Measurements from ENCODE around the gene GFOD1.
"Not testable (repeated sequence)": the region's sequence is repeated elsewhere in the genome, so short reads cannot be mapped to it uniquely, and the experiment has no call there.

Gene GFOD1

GRCh38 chr6:13348334-13349113, 138.9 kb downstream of the GFOD1 start:
- no peak for DNase-seq

- DNase-seq, result no peak
Measured at GRCh38 chr6:13346245-13346644, 141.2 kb downstream of the GFOD1 start.

GRCh38 chr6:13342414-13343019, 144.9 kb downstream of the GFOD1 start:
- DNase-seq, result no peak

GRCh38 chr6:13339863-13340630, 147.4 kb downstream of the GFOD1 start:
- DNase-seq, result no peak

GRCh38 chr6:13338038-13338437, 149.4 kb downstream of the GFOD1 start:
- no peak for DNase-seq

GRCh38 chr6:13336553-13336952, 150.8 kb downstream of the GFOD1 start:
- DNase-seq, result peak; percentile 71

GRCh38 chr6:13334953-13335352, 152.4 kb downstream of the GFOD1 start:
- no peak for DNase-seq

GRCh38 chr6:13332349-13332706, 155.1 kb downstream of the GFOD1 start:
- DNase-seq, result no peak

- peak; percentile 52 for DNase-seq
Measured at GRCh38 chr6:13331516-13332348, 155.7 kb downstream of the GFOD1 start.

- DNase-seq, result no peak
Measured at GRCh38 chr6:13328875-13329183, 158.6 kb downstream of the GFOD1 start.

GRCh38 chr6:13328076-13328874, 159.1 kb downstream of the GFOD1 start, which contains the start of gene TBC1D7:
Gene TBC1D7 (minus strand): TSS chr6:13328537. CDS start chr6:13326898, 1,639 bp downstream.
- peak; percentile 97 for DNase-seq

GRCh38 chr6:13327691-13328075, 159.7 kb downstream of the GFOD1 start:
- no peak for DNase-seq

- not testable (repeated sequence) for DNase-seq
Measured at GRCh38 chr6:13326031-13326586, 161.3 kb downstream of the GFOD1 start.

- DNase-seq, result no peak
Measured at GRCh38 chr6:13319891-13320564, 167.4 kb downstream of the GFOD1 start.

- DNase-seq, result no peak
Measured at GRCh38 chr6:13318821-13319220, 168.6 kb downstream of the GFOD1 start.

GRCh38 chr6:13315896-13316295, 171.5 kb downstream of the GFOD1 start:
- DNase-seq, result no peak

GRCh38 chr6:13314806-13315205, 172.6 kb downstream of the GFOD1 start:
- no peak for DNase-seq

- no peak for DNase-seq
Measured at GRCh38 chr6:13311155-13311554, 176.2 kb downstream of the GFOD1 start.

- no peak for DNase-seq
Measured at GRCh38 chr6:13308332-13308731, 179.1 kb downstream of the GFOD1 start.
